Lung (tissue), 12 donors: ENCODE data around the gene GABRP. TPM values are rescaled to one million over a fixed set of nuclear protein-coding genes. Genes with fewer than 3 reads are reported as not detected.
A peak's percentile ranks its signal among the peaks of the same experiment; 100 is the strongest.
"Not testable (repeated sequence)": the region's sequence is repeated elsewhere in the genome, so short reads cannot be mapped to it uniquely, and the experiment has no call there.

Experiments
- ATAC-seq: fragments of 200-7000 bp; cut with Tn5 transposase; one replicate; pipeline ENCODE4 v1.9.1; 2020; ENCODE audit warnings: moderate number of reproducible peaks; ENCODE audit not compliant: insufficient read depth, low FRiP score
- DNase-seq, 3 donors: peaks; one replicate each; pipeline ENCODE4 v3.0.0-alpha.2; 2013 to 2017
- H3K27ac ChIP-seq, 2 donors: one replicate each; pipeline ENCODE4 v1.5.1; 2013; ENCODE audit warnings: mild to moderate bottlenecking in 2 of 2, moderate library complexity in 2 of 2, control low read depth in 1 of 2, inconsistent platforms in 1 of 2, low read depth in 1 of 2, low read length in 1 of 2
- H3K27me3 ChIP-seq, 3 donors: one replicate each; pipeline ENCODE4 v1.5.1; 2013; ENCODE audit warnings: low read length in 2 of 3; ENCODE audit not compliant: control insufficient read depth in 3 of 3, insufficient read depth in 3 of 3
- H3K36me3 ChIP-seq, 4 donors: one replicate each; pipeline ENCODE4 v1.5.1; 2013; ENCODE audit warnings: low read length in 4 of 4, mild to moderate bottlenecking in 1 of 4, moderate library complexity in 1 of 4; ENCODE audit not compliant: control insufficient read depth in 4 of 4, insufficient read depth in 4 of 4
- H3K4me1 ChIP-seq, 5 donors: one replicate each; pipeline ENCODE4 v1.5.1; 2013; ENCODE audit warnings: low read length in 5 of 5, mild to moderate bottlenecking in 2 of 5, moderate library complexity in 1 of 5; ENCODE audit not compliant: control insufficient read depth in 5 of 5, insufficient read depth in 5 of 5
- H3K4me3 ChIP-seq: one replicate; pipeline ENCODE4 v1.5.1; 2013; ENCODE audit warnings: mild to moderate bottlenecking, control low read depth, moderate library complexity
- H3K9ac ChIP-seq, 2 donors: one replicate each; pipeline ENCODE4 v1.5.1; 2013; ENCODE audit warnings: low read length in 2 of 2, control low read depth in 1 of 2; ENCODE audit not compliant: insufficient read depth in 1 of 2
- H3K9me3 ChIP-seq, 4 donors: one replicate each; pipeline ENCODE4 v1.5.1; 2013; ENCODE audit warnings: low read length in 3 of 4, mild to moderate bottlenecking in 1 of 4, moderate library complexity in 1 of 4; ENCODE audit not compliant: control insufficient read depth in 4 of 4, insufficient read depth in 3 of 4
- WGBS, 2 donors: extraction: QIAGEN DNeasy Blood & Tissue Kit; methylation state at CpG; one replicate each; pipeline ENCODE4 v1.1.7; 2013; 5-methylcytosine and 5-hydroxymethylcytosine counted together
- polyA plus RNA-seq, 2 donors: library from polyadenylated mRNA; stranded (reverse); fragments of 200-250 nt; gene quantifications; one replicate each; pipeline ENCODE4 v1.2.1, GENCODE V29; 2013
- total RNA-seq, 2 donors: library from RNA; depleted of rRNA in 1 of 2; stranded (reverse); fragments of >200 nt in 1 of 2; gene quantifications; one replicate each; pipeline ENCODE4 v1.2.1, GENCODE V29; 2014 to 2021
- TF ChIP-seq, protein P1 (sequence below): IDR thresholded peaks from 2 replicates; pipeline ENCODE4 v1.5.1; 2012; ENCODE audit warnings: mild to moderate bottlenecking; ENCODE audit errors: control extremely low read depth, extremely low read depth
- donor health status: control.
- donor health status: control.
- donor health status: Bipolar disorder and iron deficiency.
- donor health status: healthy.
- donor health status: DM: yes; HTN: yes; CAD: no.

Gene GABRP
- total and polyA plus RNA-seq, 4 donors, result 0.26 to 1.5 (median 0.75) TPM

DNA sequence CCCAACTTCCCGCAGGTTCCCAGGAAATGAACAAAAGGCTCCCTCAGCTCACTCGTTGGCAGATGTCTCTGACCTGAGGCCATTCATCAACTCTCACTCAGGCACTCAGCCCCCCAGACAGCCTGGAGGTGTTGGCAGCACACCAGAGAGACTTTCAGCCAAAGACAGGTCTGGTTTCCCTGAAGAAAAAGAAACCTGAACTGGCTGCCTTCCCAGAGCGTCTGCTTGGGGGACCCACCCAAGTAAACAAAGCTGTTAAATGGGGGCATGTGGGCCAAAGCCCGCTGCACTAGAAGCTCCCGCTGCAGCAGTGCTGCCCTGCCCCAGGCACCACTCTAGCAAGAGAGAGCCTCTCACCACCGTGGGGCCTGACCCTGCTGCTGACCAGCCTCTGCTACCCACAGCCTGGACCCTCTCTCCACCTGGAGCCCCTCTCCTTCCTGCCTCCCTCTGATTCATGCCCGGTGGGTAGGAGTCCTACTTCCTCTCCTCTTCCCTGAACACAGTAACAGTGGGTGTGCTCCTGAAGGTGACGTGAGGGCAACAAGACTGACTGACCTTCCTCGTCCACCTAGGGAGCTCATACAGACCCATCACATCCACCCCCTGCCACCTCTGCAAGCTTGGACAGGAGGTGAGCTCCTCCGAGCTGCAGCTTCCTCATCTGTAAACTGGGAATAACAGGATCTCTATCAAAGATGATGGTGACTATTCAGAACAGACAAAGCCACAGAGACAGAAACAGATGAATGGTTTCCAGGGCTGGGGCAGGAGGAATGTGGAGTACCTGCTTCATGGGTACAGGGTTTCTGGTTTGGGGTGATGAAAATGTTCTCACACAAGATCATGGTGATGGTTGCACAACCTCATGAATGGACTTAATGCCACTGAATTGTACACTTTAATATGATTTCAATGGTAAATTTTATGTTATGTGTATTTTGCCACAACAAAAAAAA lies 31.0 kb upstream of the GABRP start:
- WGBS, 2 donors, result 44 to 56% methylated on average over 10 of the region's 10 CpGs
- TF ChIP-seq, protein P1, sequence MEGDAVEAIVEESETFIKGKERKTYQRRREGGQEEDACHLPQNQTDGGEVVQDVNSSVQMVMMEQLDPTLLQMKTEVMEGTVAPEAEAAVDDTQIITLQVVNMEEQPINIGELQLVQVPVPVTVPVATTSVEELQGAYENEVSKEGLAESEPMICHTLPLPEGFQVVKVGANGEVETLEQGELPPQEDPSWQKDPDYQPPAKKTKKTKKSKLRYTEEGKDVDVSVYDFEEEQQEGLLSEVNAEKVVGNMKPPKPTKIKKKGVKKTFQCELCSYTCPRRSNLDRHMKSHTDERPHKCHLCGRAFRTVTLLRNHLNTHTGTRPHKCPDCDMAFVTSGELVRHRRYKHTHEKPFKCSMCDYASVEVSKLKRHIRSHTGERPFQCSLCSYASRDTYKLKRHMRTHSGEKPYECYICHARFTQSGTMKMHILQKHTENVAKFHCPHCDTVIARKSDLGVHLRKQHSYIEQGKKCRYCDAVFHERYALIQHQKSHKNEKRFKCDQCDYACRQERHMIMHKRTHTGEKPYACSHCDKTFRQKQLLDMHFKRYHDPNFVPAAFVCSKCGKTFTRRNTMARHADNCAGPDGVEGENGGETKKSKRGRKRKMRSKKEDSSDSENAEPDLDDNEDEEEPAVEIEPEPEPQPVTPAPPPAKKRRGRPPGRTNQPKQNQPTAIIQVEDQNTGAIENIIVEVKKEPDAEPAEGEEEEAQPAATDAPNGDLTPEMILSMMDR, result no peak
- Histone ChIP-seq H3K9me3 (no peaks in the 10 kb centered on the region), H3K27me3 (no peaks in the 10 kb centered on the region), H3K4me3 (no peak overlapping the region), H3K9ac (no peak overlapping the region), H3K4me1 (peaks cover 2 to 25% (median 6%) of the 10 kb centered on the region in 5 donors), H3K27ac (no peak overlapping the region), H3K36me3 (no peaks in the 10 kb centered on the region)
- ATAC-seq (no peak), DNase-seq (peak in 2 of 3 donors; percentile 41 to 64)

DNA sequence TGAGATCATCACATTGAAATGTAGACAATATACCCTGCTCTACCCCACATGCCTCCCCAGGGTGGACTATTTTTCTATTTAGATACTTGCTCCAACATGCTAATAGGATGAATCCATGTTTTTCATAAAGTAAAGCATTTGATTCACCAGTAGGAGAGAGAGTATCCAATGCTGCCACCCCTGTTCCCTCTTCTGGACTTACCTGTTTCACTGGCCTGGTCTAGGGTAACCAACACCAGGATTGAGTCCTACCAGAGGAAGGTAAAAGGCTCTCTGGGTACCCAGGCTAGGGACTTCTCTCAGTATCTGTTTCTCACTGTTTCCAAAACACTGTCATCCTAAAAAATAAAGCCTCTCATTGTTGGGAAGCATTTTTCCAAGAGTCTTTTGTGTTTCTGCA lies 30.2 kb upstream of the GABRP start:
- Histone ChIP-seq H3K27ac (no peak overlapping the region), H3K27me3 (no peaks in the 10 kb centered on the region), H3K4me3 (no peak overlapping the region), H3K4me1 (peaks cover 2 to 25% (median 6%) of the 10 kb centered on the region in 5 donors), H3K9ac (no peak overlapping the region), H3K9me3 (no peaks in the 10 kb centered on the region), H3K36me3 (no peaks in the 10 kb centered on the region)
- TF ChIP-seq, protein P1, result no peak
- ATAC-seq (no peak), DNase-seq (no peak)

DNA sequence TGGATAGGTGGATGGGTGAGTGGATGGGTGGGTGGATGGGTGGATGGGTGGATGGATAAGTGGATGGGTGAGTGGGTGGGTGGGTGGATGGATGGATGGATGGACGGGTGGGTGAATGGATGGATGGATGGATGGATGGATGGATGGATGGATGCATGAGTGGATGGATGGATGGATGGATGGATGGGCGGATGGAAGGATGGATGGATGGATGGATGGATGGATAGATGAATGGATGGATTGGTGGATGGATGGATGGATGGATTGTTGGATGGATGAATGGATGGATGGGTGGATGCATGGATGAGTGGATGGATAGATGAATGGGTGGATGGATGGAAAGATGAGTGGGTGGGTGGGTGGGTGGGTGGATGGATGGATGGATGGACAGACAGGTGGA lies 29.0 kb upstream of the GABRP start:
- 73 to 83% methylated on average over 2 of the region's 2 CpGs for WGBS, 2 donors

DNA sequence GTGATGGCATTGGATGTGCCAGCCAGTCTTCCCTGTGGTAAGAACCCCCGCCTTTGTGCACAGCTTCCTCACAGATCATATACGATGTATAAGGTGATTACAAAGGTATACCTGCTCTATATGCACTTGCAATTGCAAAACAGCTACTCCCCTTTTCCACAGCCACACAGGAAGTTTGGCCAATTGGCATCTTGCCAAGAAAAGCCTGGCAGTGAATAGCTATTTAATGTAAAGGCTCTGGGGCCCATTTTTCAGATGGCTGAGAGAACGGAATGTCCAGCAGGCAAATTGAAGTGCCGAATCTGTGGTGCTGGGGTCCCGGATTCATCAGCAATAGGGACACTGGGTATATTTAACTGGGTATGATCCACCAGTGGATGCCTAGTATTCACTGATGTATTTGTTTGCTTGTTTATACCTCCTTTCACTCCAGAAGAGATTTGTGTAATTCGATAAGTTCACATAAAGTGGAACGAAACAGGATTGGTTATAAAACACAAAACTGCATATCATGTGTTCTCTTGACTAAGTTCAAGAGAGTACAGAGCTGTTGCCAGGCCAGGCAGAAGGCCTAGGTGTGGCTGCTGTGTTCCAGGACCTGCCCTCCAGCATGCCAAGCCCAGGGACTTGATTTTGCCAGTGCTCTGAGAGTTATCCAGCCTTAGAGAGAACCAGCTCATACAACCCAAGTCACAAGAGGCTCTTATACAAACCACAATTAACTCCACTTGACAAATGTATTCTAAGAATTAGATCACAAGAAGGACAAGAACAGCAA lies 27.7 kb upstream of the GABRP start:
- H3K27me3 ChIP-seq, result no peaks in the 10 kb centered on the region
- peaks cover 0 to 14% (median 4%) of the 10 kb centered on the region in 5 donors for H3K4me1 ChIP-seq
- TF ChIP-seq, protein P1, result no peak
- H3K9me3 ChIP-seq, result no peaks in the 10 kb centered on the region
- DNase-seq (peak in 2 of 3 donors; percentile 45 to 55), ATAC-seq (peak; percentile 71)
- no peak overlapping the region for H3K4me3 ChIP-seq
- H3K27ac ChIP-seq, result peak overlapping the region; percentile 70 to 85
- 73 to 81% methylated on average over 7 of the region's 7 CpGs for WGBS, 2 donors
- H3K36me3 ChIP-seq, result no peaks in the 10 kb centered on the region
- no peak overlapping the region for H3K9ac ChIP-seq

More for the DNA sequence above, 29.0 kb upstream of the GABRP start:
- not testable (repeated sequence) for ATAC-seq, H3K9ac ChIP-seq, H3K9me3 ChIP-seq, DNase-seq, H3K27ac ChIP-seq, H3K36me3 ChIP-seq, H3K27me3 ChIP-seq, H3K4me3 ChIP-seq
- H3K4me1 ChIP-seq, result peaks cover 2 to 20% (median 4%) of the 10 kb centered on the region in 5 donors
